ENCODE results near the gene ASGR2. TPM values are rescaled to one million over a fixed set of nuclear protein-coding genes. Genes with fewer than 3 reads are reported as not detected.
A peak's percentile ranks its signal among the peaks of the same experiment; 100 is the strongest.

ASGR2 gene
- total and polyA plus RNA-seq, 2 of the 13 experiments (the other 11 are each of a cell fraction or from before 2014, with no cell fraction given): 320 to 754 TPM

- TF ChIP-seq IRF1 (CRISPR knock-in tag; IDR thresholded peaks at IDR 0.05; ENCODE audit: low read depth) (no peak), GFI1 (CRISPR knock-in tag; IDR thresholded peaks at IDR 0.05; ENCODE audit: borderline replicate concordance) (peak; percentile 21; the same call in 1 of the 2 replicates), ATF4 (CRISPR knock-in tag; IDR thresholded peaks at IDR 0.05) (no peak), ZNF75D (CRISPR knock-in tag; IDR thresholded peaks at IDR 0.05; ENCODE audit: borderline replicate concordance) (no peak), KLF15 (CRISPR knock-in tag; IDR thresholded peaks at IDR 0.05; ENCODE audit: borderline replicate concordance) (no peak), NR2F2 (IDR thresholded peaks at IDR 0.05; ENCODE audit: borderline replicate concordance, low read depth) (peak; percentile 85; the same call in 1 of the 2 replicates), ZNF362 (CRISPR knock-in tag; IDR thresholded peaks at IDR 0.05; ENCODE audit: borderline replicate concordance) (peak; percentile 64; the same call in 1 of the 2 replicates), HOXA5 (CRISPR knock-in tag; IDR thresholded peaks at IDR 0.05) (no peak), ARID2 (CRISPR knock-in tag; IDR thresholded peaks at IDR 0.05; ENCODE audit: borderline replicate concordance) (no peak), SALL1 (CRISPR knock-in tag; IDR thresholded peaks at IDR 0.05) (peak; percentile 75), ZSCAN29 (CRISPR knock-in tag; conservative IDR thresholded peaks at IDR 0.05) (0 out of 2 replicates have a peak, but pooled peaks have one; percentile 43), NBN (conservative IDR thresholded peaks at IDR 0.05) (no peak), TSC22D2 (CRISPR knock-in tag; IDR thresholded peaks at IDR 0.05; ENCODE audit: borderline replicate concordance) (no peak), HOXA3 (CRISPR knock-in tag; IDR thresholded peaks at IDR 0.05) (peak; percentile 60), ZNF609 (CRISPR knock-in tag; IDR thresholded peaks at IDR 0.05; ENCODE audit: borderline replicate concordance) (peak; percentile 70; the same call in 1 of the 2 replicates), CEBPZ (IDR thresholded peaks at IDR 0.05; ENCODE audit: low read length) (no peak)
Measured at GRCh38 chr17:7132511-7133094, 18.0 kb upstream of the ASGR2 start (continued).
